ENCODE measurements around the gene TMPRSS12.

DNA sequence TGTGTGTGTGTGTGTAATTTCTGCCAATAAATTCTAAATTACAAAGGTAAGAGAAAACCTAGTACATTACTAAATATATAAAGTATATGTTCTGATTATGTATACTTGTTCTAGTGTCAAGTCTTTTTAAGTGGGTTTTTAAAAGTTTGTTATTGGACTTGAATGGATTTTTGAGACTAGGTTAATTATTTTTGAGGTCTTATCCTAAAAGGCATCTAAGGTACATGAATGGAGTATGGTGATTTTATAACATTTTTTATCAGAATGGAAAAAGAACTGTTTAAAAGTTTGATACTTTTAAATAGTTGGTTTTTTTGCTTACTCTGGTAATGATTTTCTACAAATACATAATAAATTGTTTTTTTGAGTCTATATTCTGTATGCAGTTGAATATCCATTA, 22.5 kb upstream of the TMPRSS12 start:
- TF ChIP-seq, protein P1, sequence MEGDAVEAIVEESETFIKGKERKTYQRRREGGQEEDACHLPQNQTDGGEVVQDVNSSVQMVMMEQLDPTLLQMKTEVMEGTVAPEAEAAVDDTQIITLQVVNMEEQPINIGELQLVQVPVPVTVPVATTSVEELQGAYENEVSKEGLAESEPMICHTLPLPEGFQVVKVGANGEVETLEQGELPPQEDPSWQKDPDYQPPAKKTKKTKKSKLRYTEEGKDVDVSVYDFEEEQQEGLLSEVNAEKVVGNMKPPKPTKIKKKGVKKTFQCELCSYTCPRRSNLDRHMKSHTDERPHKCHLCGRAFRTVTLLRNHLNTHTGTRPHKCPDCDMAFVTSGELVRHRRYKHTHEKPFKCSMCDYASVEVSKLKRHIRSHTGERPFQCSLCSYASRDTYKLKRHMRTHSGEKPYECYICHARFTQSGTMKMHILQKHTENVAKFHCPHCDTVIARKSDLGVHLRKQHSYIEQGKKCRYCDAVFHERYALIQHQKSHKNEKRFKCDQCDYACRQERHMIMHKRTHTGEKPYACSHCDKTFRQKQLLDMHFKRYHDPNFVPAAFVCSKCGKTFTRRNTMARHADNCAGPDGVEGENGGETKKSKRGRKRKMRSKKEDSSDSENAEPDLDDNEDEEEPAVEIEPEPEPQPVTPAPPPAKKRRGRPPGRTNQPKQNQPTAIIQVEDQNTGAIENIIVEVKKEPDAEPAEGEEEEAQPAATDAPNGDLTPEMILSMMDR (IDR thresholded peaks at IDR 0.05), result no peak
- no peak for TF ChIP-seq POLR2A (IDR thresholded peaks at IDR 0.05)
